SK-N-MC (cell line): ENCODE results near the gene SYT2.

Experiments
- DNase-seq: peaks from one replicate; pipeline ENCODE4 v3.0.0-alpha.2; 2011; ENCODE audit warnings: low read depth, low spot score
- H3K27ac ChIP-seq: fragments of 200-600 bp; sonication (generic); 2 replicates; pipeline ENCODE4 v1.5.1; 2016; ENCODE audit warnings: mixed run types
- H3K36me3 ChIP-seq: fragments of 200-600 bp; sonication (generic); 2 replicates; pipeline ENCODE4 v1.6.1; 2017; ENCODE audit warnings: antibody characterized with exemption, low read length, mixed read lengths; ENCODE audit not compliant: insufficient read depth
- H3K4me3 ChIP-seq: fragments of 200-600 bp; sonication (generic); 2 replicates; pipeline ENCODE4 v1.5.1; 2016
- H3K9ac ChIP-seq: fragments of 200-600 bp; sonication (generic); 2 replicates; pipeline ENCODE4 v1.8.0; 2017; ENCODE audit warnings: mixed run types, mixed read lengths; ENCODE audit not compliant: insufficient read length
- H3K9me3 ChIP-seq: fragments of 200-600 bp; sonication (generic); 2 replicates; pipeline ENCODE4 v1.6.1; 2017; ENCODE audit warnings: low read depth, mild to moderate bottlenecking, antibody characterized with exemption, low read length, moderate library complexity, mixed read lengths
- EZH2 ChIP-seq: fragments of 200-600 bp; sonication (generic); IDR thresholded peaks from one replicate; pipeline ENCODE4 v1.6.1; 2017; ENCODE audit warnings: antibody characterized with exemption
- FOXP2 ChIP-seq: optimal IDR thresholded peaks from 2 replicates; pipeline ENCODE3; 2011; ENCODE audit warnings: mild to moderate bottlenecking, moderate library complexity; ENCODE audit not compliant: insufficient read depth; ENCODE audit errors: extremely low read length, control extremely low read depth
- POLR2AphosphoS5 ChIP-seq: IDR thresholded peaks from 2 replicates; pipeline ENCODE4 v1.6.1; 2012; ENCODE audit warnings: mild to moderate bottlenecking, low read depth, low read length, borderline replicate concordance

Gene SYT2

GRCh38 chr1:202687370-202687769 lies 22.9 kb downstream of the SYT2 start:
- Histone ChIP-seq H3K9ac (no peak overlapping the region), H3K27ac (no peak overlapping the region), H3K4me3 (no peak overlapping the region), H3K9me3 (no peaks in the 10 kb centered on the region), H3K36me3 (no peaks in the 10 kb centered on the region)
- no peak for DNase-seq
- no peak for TF ChIP-seq FOXP2
- no peak for TF ChIP-seq POLR2AphosphoS5
- no peak for TF ChIP-seq EZH2

GRCh38 chr1:202685641-202686040 lies 24.6 kb downstream of the SYT2 start:
- no peak for DNase-seq
- TF ChIP-seq FOXP2 = no peak
- no peak for TF ChIP-seq POLR2AphosphoS5
- TF ChIP-seq EZH2 = no peak
- H3K9ac ChIP-seq = no peak overlapping the region
- no peak overlapping the region for H3K4me3 ChIP-seq
- no peak overlapping the region for H3K27ac ChIP-seq
- H3K36me3 ChIP-seq = no peaks in the 10 kb centered on the region
- H3K9me3 ChIP-seq = no peaks in the 10 kb centered on the region

GRCh38 chr1:202684716-202685115 lies 25.5 kb downstream of the SYT2 start:
- H3K36me3 ChIP-seq = no peaks in the 10 kb centered on the region
- no peak overlapping the region for H3K9ac ChIP-seq
- H3K27ac ChIP-seq = no peak overlapping the region
- no peak for DNase-seq
- TF ChIP-seq POLR2AphosphoS5 (no peak), EZH2 (no peak), FOXP2 (no peak)
- no peak overlapping the region for H3K4me3 ChIP-seq
- no peaks in the 10 kb centered on the region for H3K9me3 ChIP-seq

DNA sequence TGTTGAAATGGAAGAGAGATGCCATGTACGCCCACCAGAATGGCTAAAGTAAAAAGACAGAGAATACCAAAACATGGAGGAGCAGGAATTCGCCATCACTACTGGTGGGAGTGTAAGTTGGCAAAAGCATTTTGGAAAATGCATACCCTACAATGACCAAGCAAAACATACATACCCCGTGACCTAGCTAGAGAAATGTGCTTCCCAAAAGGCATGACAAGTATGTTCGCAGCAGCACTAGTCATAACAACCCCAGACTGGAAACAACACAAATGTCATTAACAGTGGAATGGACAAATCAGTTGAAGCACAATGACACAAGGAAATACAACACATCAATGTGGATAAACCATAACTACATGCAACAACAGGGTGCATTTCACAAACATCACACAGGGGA lies 27.2 kb downstream of the SYT2 start:
- Histone ChIP-seq H3K9ac (no peak overlapping the region), H3K27ac (no peak overlapping the region), H3K9me3 (no peaks in the 10 kb centered on the region), H3K36me3 (no peaks in the 10 kb centered on the region), H3K4me3 (no peak overlapping the region)
- DNase-seq = no peak
- no peak for TF ChIP-seq POLR2AphosphoS5

DNA sequence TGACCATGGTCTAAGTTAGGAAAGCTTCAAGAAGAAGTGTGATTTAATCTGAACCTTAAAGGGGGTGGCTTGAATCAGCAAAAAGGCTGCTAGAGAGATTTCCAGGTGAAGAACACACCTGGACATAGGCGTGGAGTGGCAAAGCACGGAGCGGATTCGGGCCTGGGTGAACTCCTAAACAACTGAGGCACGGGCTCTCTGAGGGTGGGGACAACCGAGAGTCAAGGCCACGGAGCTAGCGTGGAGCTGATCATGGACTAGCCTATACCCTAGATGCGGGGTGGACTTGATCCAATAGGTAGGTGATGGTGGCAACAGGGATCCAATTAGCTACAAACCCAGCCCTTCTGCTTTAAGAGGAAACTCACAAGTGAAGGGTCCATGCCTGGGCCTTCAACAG lies 27.8 kb downstream of the SYT2 start:
- Histone ChIP-seq H3K27ac (no peak overlapping the region), H3K36me3 (no peaks in the 10 kb centered on the region), H3K9me3 (no peaks in the 10 kb centered on the region), H3K9ac (no peak overlapping the region), H3K4me3 (no peak overlapping the region)
- DNase-seq = no peak
- no peak for TF ChIP-seq POLR2AphosphoS5
- no peak for TF ChIP-seq EZH2
- TF ChIP-seq FOXP2 = no peak

DNA sequence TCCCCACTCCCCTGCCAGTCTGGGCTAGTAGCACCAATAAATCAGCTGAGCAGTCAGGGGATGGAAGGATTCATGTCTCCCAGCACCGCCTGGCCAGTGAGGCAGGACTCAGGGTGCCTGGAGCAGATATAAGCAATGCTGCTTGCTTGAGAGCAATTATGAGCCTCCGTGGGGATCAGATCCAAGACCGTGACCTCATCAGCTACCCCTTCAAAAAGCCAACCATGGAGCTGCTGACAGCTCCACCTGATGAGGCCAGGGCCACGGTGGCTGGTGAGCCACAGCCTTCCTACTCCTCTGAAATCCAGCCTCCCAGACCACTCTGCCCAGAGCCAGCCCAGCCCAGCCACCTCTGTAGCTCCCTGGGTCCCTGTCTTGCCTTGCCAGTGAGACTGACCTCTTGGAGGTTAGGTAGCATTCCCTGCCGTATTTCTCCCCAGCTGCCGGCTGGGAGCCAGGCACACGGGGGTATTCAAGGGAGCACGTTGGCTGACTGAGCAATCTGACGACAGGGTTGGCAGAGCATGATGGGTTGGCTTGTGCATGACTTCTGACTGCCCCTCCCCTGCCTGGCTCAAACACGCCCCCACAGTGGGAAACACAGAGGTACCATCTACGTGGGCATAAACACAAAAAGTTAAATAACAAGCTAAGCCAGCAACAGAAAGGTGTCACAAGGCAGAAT lies 28.4 kb downstream of the SYT2 start:
- Histone ChIP-seq H3K9me3 (no peaks in the 10 kb centered on the region), H3K36me3 (no peaks in the 10 kb centered on the region), H3K27ac (no peak overlapping the region), H3K9ac (no peak overlapping the region), H3K4me3 (no peak overlapping the region)
- TF ChIP-seq FOXP2 (no peak), EZH2 (no peak), POLR2AphosphoS5 (no peak)
- DNase-seq = no peak

GRCh38 chr1:202680586-202681352 lies 29.5 kb downstream of the SYT2 start:
- no peak overlapping the region for H3K9ac ChIP-seq
- no peak overlapping the region for H3K4me3 ChIP-seq
- H3K36me3 ChIP-seq = no peaks in the 10 kb centered on the region
- no peak overlapping the region for H3K27ac ChIP-seq
- TF ChIP-seq EZH2 = no peak
- no peak for TF ChIP-seq FOXP2
- TF ChIP-seq POLR2AphosphoS5 = no peak
- no peak for DNase-seq
- no peaks in the 10 kb centered on the region for H3K9me3 ChIP-seq

DNA sequence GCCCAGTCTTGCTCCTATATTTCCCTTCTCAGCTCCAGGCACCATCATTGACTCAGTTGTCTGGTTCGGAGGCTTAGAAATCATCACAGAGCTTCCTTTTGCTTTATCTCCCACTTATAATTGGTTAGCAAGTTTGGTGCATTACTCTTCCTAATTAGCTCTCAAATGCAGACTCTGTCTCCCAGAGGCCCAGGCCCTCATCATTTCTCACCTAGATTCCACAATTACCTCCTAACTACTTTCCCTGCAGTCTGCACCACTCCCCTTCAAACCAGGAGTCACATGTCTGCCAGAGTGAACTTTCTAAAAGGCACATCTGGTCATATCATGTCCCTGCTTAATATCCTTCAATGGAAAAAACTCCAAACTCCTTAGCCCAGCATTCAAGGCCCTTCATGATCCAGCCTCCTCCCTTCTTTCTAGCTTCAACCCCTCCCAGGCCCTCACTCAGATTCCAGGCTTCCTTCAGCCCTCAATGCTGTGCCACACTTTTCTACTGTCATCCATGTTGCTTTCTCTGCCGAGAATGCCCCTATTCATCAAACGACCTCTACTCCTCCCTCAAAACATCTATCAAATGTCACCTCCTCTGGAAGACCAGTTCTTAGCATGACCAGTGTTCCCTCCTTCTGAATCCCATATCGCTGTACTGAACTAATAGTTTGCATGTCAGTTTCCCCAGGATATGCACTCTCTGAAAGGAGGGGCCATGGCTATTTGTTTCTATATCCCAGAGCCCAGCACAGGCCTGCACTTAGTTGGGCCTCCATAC lies 30.7 kb downstream of the SYT2 start:
- no peak for TF ChIP-seq EZH2
- no peak for TF ChIP-seq FOXP2
- TF ChIP-seq POLR2AphosphoS5 = no peak
- H3K9me3 ChIP-seq = no peaks in the 10 kb centered on the region
- no peak for DNase-seq

More for the DNA sequence above, 30.7 kb downstream of the SYT2 start:
- no peaks in the 10 kb centered on the region for H3K36me3 ChIP-seq
- no peak overlapping the region for H3K27ac ChIP-seq
- H3K4me3 ChIP-seq = no peak overlapping the region
- H3K9ac ChIP-seq = no peak overlapping the region
